ENCODE data around the gene PLA2G12B.

PLA2G12B gene

GRCh38 chr10:72888151-72888638 lies 66.4 kb downstream of the PLA2G12B start:
- no peak for DNase-seq

- no peak for DNase-seq
Observed at GRCh38 chr10:72887043-72887442, 67.6 kb downstream of the PLA2G12B start.

GRCh38 chr10:72886621-72887020 lies 68.0 kb downstream of the PLA2G12B start:
- DNase-seq = no peak

- no peak for DNase-seq
Observed at GRCh38 chr10:72885953-72886352, 68.7 kb downstream of the PLA2G12B start.
